Cardiac atrium fibroblast (primary cell): Measurements from ENCODE around the gene EIF6. TPM values are rescaled to one million over a fixed set of nuclear protein-coding genes. Genes with fewer than 3 reads are reported as not detected.

Experiments used
- total RNA-seq: library from RNA; depleted of rRNA; stranded (reverse); fragments of >200 nt; gene quantifications from 2 replicates; pipeline ENCODE4 v1.2.3, GENCODE V29; 2015

Gene EIF6
- 161 and 185 TPM in 2 replicates for total RNA-seq

DNA sequence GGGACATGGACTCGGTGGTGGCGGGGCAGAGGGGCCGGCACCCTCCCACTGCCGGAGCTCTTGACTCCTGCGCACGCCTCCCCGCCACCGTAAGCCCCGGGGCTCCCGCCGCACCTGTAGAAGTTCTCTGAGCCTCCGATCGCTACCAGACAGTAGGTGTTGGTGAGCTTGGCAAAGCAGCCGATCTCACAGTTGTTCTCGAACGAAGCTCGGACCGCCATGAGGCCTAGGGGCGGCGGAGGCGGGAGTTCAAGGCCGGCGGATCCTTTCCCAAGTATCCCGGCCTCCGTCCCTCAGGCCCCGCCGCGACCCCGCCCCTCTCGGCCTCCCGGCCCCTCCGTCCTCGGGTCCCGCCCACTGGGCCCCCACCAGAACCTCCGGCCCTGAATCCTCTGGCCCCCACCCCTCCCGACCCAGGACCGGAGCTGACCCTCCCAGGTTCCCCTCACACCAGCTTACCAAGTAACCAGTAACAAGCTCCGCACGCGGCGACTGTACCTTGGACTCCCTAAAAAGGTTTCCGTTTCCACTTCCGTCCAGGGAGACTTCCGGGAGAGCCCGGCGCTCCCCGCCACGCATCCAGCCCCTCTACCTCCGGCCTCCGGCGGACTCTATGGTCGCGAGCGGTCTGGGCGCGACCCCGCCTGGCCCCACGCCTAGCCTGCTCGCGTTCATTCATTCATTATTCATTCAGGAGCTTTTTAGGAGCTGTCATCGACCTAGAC is at the start of gene EIF6:
EIF6 (minus strand) TSS at position 506 of the 725 bp plus-strand sequence; CDS start at position 221, 285 bp downstream.

DNA sequence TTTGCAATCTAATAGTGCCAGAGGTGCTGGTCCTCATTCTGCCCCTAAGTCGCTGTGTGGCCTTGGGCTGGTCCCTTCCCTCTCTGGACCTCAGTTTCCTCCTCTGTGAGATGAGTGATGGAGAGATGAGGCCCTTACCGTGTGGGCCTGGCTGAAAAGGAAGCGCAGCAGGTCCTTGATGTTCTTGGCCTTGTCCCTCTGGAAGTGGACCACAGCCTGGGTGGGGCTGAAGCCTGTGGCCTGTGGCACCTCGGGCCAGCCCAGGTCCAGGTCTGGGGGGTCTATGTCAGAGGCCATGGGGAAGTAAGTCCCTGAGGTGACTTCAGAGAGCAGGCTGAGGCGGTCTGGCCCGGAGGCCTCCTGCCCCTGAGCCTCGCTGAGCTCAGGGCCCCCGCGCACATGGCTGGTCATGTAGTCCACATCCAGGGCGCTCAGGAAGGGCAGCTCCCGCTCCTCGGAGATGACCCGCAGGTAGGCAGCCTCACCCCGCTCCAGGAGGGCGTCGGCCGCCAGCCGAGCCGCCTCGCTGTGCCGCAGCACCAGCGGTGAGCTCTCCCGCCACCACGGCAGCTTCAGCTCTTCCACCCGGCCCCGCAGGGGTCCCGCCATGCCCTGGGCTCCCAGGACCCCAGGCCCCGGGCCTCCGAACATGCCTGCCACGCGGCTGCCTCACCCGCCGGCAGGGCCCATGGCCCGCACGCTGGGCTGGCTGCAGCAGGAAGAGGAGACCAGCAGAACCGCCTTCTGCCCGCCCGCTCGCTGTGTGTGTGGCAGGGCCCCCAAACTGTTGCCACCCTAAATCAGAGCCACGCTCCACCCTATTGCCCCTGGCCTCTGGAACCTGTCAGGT is 7.3 kb upstream of the EIF6 start, which contains the start of gene FAM83C:
FAM83C (minus strand) TSS at position 772 of the 850 bp plus-strand sequence; CDS start at position 651, 121 bp downstream.

DNA sequence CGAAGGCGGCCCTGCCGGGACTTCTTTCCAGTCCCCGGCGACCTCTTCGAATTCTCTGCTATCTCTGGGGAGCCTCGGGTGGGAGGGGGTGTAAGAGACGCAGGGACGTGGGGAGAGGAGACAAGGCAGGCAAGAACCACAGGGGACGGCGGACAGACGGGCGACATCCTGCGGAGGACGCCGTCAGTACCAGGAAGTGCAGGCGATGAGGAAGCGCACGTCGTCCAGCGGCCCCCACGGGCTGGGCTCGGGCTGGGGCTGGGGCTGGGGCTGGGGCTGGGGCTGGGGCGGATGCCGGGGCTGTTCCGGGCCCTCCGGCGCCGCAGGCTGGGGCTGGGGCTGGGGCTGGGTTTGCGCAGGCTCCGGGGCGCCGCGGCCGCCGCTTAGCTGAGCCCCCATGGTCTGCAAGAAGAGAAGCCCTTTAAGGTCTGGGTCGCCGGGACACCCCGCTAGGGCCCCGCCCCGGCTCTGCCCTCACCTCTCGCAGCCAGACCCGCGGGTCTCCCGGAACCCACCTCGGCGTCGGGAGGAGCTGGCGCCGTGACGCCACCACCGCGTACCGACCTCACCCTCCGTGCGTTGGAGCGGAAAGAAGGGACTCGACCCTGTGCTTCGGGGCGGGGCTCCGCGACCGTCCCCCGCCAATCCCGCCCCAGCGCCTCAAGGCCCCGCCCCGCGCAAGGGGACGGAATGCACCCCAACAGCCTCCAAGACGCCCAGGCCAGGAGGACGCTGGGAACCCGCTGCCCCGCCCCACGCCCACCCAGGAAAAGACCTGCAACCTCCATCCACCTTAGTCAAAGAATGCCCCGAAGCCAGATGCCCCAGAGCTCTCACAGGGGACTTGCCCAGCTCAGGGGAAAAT is 6.8 kb downstream of the EIF6 start, which contains the start of gene MMP24OS:
MMP24OS (minus strand) TSS at position 592 of the 865 bp plus-strand sequence; CDS start at position 399, 193 bp downstream.

Other genes with a start within 250 kb of the EIF6 start
- gene TRPC4AP, start 192.0 kb downstream of the EIF6 start, total RNA-seq = 81.2 and 83.3 TPM in 2 replicates
- gene EDEM2, start 137.4 kb downstream of the EIF6 start, total RNA-seq = 25.8 and 28.7 TPM in 2 replicates
- 15.2 and 20.3 TPM in 2 replicates for gene PROCR, start 112.7 kb downstream of the EIF6 start, total RNA-seq
- gene MMP24, start 58.1 kb downstream of the EIF6 start, total RNA-seq = 0.16 and 0.18 TPM in 2 replicates
- 32.6 and 36.6 TPM in 2 replicates for gene MMP24OS, start 6.7 kb downstream of the EIF6 start, total RNA-seq
- not detected in 2 replicates for gene FAM83C, start 7.7 kb upstream of the EIF6 start, total RNA-seq
- gene UQCC1, start 127.2 kb upstream of the EIF6 start, total RNA-seq = 20.4 and 33.0 TPM in 2 replicates
- gene GDF5, start 153.5 kb upstream of the EIF6 start, total RNA-seq = 37.4 and 41.8 TPM in 2 replicates
- gene CEP250, start 170.8 kb upstream of the EIF6 start, total RNA-seq = 14.4 and 25.8 TPM in 2 replicates
- not detected in 2 replicates for gene C20orf173, start 244.9 kb upstream of the EIF6 start, total RNA-seq